Inflammatory macrophage treated with lipopolysaccharide for 1 hour (primary cell): ENCODE measurements around the gene HDDC2.

Source experiments
- DNase-seq, 2 donors: peaks; one replicate each; pipeline ENCODE4 v3.0.0-alpha.2; 2020 to 2022

HDDC2 gene, protein sequence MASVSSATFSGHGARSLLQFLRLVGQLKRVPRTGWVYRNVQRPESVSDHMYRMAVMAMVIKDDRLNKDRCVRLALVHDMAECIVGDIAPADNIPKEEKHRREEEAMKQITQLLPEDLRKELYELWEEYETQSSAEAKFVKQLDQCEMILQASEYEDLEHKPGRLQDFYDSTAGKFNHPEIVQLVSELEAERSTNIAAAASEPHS

DNA sequence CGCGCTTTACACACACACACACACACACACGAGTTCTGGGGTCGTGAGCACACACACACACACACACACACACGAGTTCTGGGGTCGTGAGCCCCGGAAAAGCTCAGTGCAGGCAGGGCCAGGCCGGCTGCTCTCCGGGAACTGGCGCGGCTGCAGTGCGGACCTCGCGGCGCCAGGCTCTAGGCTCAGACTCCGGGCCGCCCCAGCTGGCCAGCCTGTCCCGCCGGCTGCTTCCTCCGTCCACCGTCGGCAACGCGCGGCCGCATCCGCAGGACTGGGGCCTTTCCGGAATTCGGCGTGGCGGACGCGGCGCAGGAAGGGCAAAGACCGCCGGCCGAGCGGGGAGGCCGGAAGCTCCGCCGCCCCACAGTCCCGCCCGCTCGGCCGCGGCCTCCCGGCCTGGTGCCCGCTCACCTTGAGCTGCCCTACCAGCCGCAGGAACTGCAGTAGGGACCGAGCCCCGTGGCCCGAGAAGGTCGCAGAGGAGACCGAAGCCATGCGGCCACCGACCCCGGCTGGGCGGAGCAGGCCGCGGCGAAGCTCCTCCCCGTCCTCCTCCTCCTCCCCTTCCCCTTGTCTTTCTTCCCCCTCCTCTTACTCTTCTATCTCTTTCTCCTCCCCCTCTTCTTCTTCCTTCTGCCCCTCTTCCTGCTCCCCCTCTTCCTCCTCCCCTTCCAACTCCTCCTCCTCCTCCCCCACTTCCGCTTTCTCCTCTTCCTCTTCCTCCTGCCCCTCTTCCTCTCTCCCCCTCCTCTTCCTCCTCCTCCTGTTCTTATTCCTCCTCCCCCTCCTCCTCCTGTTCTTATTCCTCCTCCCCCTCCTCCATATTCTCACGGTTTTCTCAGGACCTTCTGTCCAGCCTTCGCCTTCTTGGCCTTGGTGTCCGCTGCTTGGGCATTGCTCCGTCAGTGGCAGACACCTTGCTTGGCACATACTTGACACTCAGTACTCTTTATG is at the start of gene HDDC2:
Gene HDDC2 (minus strand): TSS at position 533 of the 957 bp plus-strand sequence. CDS start 35 bp downstream, at position 498.
- peak; percentile 55 to 67 for DNase-seq

DNA sequence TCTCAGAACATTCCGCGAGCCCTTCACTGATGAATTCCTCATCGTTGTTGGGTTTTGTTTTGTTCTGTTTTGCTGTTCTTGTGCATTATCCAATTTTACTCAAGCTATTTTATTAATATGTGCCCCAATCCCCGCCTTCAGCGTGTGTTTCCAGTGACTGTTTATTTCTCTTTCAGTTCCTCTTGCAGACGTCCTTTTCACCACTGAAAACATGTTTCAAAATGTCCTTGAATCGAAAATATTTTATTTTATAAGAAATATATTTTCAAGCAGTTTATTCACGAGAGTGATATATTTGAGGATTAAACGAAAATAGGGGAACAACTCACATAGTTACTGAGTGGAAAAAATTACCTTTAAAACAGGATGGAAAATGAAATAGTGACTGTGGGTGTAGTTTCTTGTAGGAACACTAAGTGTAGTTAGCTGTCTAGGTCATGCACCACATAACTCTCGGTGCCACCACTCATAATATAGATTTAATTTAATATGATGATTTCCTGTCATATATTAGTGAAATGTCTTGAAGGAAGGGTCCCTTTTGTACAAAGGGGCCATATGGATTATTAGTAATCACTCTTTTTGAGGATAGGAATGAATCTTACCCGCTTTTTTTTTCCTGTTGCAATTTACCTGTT is 45.3 kb upstream of the HDDC2 start:
- DNase-seq, result peak in 1 of 2 donors; percentile 0

DNA sequence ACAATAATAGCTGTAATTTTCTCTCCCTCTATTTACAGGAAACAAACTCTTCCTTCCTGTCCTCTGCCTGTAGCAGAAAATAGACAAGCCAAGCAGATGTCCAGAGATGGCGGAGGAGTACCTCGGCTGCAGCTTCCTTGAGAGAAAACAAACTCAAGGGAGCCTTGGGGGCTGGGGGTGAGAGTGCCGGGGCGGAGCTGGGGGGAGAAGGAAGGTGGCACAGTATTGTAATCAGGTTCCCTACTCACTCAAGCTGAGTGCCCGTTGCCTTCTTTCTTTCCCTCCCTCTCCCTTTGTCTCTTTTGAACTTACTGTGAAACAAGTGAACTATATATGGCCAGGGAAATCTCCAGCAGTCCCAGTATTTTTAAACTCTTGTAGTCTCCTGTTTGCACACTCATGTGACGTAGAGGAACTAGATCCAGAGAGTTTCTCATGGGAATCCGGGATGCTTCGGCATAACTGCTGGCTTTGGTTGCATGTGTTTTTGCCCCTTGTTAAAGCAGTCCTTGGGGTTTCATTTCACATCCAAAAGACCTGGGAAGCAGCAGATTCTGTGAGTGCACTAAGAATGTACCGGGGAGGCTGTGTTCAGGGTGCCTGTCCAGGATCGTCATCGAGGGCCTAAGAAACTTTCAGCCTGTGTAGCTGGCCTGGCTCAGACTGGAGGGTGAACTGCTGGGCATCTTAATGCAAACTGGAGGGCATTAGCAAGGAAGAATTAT is 44.6 kb upstream of the HDDC2 start:
- no peak for DNase-seq

DNA sequence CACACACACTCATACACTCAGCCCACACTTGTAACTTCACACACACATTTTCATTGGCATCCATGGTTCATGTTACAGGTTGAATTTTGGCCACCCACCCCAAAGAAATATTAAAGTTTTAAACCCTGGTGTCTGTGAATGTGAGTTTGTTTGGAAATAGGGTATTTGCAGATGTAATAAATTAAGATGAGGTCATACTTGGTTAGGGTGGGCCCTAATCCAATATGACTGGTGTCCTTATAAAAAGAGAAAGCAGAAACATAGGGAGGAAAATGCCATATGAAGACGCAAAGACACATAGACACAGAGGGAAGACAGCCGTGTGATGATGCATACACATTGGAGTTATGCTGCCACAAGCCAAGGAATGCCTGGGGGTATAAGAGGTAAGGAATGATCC is 39.7 kb upstream of the HDDC2 start:
- no peak for DNase-seq

DNA sequence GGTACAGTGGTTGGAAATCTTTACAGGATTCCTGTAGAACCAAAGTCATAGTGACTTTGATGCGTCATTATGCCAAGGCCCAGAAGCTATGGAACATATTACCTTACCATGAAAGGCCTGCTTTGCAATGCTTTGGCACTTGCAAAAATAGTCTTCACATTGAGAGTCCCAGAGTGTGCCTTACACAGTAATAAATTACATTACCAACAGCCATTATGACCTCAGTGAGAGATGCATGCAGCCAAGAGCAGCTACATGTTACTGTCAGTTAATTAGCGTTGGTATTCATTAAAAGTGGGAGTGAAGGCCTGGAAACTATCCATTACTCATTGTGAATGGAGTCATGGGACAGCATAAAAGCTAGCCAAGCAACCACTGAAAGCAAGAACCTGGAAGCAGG is 39.2 kb upstream of the HDDC2 start:
- no peak for DNase-seq

DNA sequence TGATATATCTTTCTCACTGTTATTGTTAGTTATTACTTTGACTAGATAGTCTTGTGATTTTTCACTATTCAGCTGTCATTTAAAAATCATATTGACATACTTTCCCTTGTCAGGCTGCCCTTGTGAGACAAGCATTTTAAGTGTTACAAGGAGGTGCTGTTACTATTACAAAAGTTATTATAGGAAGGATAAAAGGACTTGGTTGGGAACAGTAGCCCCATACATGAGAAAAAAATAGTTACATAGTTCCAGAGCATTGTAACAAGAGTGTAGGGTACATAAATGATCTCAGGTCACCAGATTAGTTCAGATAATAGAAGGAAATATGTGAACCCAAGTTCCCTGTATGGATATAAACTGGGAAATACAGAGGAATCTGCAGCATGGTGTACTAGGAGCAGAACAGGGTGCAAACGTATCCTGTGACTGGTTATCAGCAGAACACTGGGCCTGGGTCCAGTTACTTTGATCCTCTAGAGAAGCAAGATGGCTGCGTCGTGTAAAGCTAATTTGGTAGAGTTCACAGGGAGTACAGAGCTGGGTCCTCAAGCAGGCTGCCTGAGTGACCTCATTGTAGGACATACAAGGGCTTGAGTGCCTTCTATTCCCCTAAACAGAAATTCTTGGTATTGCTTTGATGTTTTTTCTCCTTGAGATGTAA is 38.5 kb upstream of the HDDC2 start:
- DNase-seq, result no peak

DNA sequence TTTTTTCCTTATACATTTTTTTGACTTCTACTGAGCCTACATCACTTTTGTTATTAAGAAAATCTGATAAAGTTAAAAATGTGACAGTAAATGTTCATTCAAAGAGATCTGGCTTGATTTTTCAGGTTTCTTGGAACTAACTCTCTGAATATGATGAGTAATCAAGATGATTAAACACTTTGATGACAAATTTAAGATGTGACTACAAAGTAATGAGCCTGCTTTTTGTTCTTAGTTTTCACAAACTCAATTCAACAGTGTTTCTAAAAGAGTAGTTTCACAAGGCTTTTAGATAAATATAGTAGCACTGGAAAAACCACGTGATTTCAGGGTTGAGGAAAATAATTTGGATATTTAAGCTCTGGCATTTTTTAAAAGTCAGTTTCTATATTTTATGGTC is 37.9 kb upstream of the HDDC2 start:
- DNase-seq, result no peak

DNA sequence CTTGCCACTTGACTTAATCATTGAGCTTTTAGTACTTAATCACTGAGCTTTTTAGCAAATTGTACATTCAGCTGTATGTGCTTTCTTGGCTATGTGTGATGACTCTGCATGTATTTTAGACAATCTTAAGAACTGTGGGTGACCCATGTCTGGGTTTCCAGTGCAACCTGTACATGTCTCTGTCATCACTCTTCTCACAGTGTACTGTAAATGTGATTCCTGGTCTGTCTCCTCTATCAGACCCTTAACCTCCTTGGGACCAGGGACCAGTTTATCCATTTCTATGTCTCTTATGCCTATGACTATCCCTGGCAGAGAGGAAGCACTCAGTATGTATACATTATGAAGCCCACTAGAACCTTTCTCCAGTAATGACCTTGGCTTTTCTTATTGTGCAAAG is 36.6 kb upstream of the HDDC2 start:
- no peak for DNase-seq

DNA sequence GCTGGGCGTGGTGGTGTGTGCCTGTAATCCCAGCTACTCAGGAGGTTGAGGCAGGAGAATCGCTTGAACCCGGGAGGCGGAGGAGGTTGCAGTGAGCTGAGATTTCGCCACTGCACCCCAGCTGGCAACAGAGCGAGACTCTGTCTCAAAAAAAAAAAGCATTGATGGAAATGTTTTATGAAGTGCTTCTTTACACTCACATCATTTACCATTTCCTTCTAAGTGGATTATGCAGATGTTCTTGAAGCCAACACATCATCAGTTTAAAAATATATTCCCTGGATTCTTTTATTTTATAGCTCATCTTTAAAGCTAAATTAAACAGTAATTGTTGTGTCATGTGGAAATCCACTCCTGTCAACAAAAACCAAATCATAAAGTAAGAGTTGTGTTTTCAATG is 35.9 kb upstream of the HDDC2 start:
- no peak for DNase-seq

DNA sequence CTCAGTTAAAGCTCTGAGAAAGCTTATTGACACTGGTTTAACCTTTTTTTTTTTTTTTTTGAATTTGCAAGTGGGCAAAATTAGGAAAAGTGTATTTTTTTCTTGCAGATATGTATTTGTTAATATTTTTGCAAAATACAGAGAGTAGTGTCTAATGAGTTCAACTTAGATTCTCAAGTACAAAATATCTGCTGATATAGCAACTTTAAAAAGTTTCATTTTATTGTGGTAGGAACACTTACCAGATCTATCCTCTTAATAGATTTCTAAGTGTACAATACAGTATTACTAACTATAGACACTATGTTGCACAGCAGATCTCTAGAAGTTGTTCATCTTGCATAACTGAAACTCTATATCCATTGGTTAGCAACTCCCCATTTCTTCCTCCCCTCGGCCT is 30.9 kb upstream of the HDDC2 start:
- DNase-seq, result no peak

DNA sequence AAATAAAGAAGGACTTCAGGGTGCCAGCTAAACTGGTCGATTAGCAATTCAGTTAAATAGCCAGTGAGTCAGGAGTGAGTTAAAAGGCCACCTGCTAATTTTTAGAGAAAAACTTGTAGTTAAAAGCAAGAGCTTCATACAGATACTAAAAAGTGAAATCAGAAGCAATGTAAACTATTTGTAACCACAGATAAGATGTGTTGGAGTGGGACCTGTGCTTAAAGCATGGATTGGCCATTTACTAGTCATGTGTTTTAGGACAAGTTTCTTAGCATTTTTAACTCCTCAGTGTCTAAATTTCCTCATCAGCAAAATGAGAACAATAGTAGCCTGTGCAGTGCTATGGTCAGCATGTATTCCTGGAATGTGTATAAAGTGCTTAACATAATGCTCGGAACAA is 23.8 kb upstream of the HDDC2 start:
- no peak for DNase-seq

DNA sequence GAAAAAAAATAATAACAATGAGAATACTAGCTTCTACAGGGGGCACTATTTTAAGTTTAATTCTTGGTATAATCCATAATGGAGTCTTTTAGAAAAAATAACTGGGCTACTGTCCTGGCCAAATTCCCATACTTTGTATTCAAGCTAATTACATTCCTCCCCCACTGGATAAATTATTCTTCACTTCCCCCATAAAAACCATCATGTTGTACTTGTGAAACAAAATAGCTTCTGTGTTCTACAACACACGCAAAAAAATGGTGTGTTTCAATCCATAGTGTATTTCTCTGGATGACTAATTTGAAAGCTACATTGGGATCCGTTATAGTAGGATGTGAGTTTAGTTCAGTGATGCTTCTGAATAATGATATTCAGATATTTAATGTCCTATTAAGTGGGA is 21.6 kb upstream of the HDDC2 start:
- DNase-seq, result no peak

DNA sequence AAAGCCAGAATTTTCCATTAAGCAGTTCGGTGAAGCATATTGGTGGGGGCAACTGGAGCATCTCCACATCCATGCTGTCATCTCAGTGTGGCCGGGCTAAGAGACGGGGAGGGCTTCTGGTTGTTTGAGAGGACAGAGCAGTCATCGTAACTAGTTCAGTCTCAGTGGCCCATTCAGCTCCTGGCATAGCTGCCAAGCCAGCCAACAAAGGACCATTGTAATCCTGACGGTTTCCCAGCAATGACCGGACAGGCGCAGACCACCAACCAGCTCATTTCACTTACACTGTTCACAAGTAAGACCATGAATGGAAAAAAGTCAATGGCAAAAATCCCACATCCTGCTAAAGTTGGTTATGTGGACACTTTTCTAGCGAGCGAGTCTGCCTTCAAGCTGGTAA is 14.9 kb upstream of the HDDC2 start:
- no peak for DNase-seq

DNA sequence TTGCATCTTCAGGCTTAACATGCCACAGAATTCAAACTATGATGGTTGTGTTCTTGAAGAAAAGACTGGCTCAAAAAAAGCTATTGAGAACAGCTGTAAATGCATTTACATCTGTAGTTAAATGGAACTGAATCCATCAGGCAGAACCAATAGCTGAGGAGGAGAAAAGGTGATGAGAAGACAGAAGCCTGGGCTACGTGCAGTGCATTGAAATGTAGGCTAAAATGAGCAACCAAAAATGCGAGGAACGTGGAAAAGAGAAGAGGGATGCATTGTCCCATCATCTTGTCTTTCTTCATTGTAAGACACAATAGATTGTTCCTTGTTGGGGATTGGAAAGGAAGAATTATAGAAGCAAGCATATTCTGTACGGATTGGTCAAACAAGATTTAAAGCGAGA is 13.8 kb upstream of the HDDC2 start:
- DNase-seq, result no peak

DNA sequence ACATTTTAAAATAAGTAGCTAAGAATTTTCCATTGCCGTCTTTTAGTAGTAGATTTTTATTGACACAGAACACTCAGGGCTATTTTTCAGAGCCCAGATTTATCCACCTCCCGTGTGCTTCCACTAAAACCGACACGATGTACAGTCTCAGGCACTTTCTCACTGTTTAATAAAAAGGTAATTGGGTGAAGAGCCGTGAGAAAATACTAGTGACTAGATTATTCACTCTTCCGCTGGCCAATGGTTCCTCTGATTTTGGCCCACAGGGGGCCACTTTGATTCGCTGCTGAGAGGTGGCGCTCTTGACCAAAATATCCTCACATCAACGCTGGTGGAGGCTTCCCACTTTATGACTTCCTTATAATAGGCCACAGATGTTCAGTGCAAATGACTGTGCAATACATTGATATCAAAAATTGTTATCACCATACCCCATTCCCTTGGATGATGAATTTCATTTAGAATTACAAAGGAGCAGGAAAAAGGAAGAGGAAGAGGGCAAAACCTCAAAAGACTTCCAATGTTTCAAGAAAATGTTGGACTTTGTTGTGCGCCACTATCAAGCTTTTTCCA is 12.3 kb upstream of the HDDC2 start:
- DNase-seq, result peak; percentile 50 to 76

DNA sequence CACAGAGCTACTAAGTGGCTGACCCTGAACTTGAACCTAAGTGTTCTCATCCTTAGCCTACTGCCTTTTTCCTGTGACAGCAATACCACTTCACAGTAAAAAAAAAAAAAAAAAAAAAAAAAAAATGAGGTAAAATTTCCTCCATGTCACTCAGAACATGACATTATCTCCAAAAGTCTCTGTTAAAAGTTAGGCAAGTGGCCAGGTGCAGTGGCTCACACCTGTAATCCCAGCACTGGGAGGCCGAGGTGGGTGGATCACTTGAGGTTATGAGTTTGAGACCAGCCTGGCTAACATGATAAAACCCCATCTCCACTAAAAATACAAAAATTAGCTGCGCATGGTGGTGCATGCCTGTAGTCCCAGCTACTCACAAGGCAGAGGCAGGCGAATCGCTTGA is 11.2 kb upstream of the HDDC2 start:
- no peak for DNase-seq

DNA sequence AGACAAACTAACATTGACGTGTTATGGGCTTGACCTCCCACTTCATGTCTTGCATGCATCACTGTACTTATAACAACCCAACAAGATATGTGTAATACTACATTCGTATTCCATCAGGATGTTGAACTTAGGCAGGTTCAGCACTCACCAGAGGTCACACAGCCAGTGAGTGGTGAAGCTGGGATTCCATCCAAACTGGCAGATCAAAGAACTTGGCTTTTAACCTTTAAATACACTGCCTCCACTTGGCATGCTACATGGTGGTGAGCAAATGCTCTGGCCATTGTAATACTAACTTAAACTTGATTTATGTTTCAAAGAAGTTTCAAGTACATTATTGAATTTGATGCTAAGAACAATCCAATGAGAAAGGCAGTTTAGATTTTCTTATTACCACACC is 10.7 kb upstream of the HDDC2 start:
- no peak for DNase-seq

DNA sequence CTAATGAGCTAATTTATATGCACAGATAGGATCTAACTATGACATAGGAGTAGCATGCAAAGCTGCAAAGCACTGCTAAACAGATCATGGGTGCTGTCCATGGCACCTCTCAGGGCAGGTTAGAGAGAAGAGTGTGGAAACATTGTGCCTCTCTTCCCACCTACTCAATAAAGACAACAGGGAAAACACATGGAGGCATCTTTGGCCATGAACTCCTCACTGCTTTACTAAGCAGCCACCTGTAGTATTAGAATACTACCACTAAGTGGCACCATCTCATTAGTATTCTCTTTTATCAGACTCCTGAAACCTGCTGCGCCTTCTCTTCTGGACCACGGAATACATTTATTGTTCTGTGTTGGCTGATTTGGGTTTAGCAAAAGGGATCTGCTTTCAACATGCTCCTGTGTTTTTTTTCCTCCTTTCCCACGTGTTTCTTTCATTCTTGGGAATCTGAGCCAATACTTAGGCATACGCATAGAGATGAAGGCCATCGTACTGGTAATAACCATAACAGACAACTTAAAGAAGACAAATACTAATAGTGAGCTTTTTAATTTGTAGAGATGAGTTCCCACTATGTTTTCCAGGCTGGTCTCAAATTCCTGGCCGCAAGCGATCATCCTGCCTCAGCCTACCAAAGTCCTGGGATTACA is 9.4 kb upstream of the HDDC2 start:
- DNase-seq, result peak; percentile 26 to 70

DNA sequence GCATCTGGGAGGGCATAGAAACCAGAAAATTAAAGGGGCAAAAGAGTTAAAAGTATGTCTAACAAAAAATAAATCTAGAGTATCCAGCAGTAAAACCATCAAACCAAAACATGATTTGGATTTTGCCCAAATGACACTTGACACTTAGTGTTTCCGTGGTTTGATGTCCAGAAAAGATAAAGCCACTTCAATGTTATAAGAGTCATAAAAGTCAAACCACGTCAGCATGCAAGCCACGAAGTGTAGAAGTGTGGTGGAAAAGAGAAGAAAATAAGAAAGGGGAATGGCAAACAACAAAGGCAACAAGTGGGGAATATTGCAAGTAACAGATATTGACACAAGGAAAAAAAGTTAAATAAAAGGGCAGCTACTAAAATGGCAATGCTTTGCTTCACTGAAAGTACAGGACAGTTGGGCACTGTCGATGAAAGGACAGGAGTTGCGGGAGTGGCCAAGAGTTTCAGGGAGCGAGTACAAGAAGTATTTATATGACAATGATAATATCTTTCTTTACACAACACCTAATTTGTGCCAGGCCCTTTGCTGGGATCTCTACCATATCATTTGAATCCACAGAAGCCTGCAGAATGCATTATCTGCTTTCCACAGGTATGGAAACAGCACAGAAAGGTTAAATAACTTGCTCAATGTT is 6.3 kb upstream of the HDDC2 start:
- no peak for DNase-seq

DNA sequence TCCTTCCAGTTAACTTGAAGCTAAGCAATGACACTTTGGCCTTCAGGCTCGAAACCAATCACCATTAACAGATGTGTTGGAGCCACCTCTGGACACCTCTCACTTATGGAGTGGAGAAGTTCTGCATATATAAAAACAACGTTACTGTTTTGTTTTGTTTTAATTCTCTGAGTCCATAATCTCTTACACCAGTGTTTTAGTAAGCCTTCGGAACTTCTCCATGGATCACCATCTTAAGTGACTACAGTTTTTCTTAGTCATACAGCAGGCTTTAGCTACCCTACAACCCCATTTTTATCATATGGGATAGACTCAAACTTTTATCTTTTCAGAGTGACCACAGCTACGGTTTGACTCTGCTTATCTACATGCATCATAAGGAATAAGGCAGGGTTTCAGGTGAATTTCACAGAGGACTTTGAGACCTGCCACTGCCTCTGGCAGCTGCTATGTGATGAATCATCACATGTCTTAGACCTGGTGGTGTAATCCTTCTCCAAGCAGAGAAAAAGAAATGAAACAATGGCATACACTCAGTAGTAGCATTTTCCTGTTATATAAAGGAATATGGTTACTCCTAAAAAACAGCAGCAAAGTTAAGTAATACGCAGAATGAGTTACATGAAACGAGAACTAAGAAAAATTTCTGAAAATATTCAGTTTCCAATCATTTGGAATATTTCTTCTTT is 5.5 kb upstream of the HDDC2 start:
- DNase-seq, result peak; percentile 17 to 19

DNA sequence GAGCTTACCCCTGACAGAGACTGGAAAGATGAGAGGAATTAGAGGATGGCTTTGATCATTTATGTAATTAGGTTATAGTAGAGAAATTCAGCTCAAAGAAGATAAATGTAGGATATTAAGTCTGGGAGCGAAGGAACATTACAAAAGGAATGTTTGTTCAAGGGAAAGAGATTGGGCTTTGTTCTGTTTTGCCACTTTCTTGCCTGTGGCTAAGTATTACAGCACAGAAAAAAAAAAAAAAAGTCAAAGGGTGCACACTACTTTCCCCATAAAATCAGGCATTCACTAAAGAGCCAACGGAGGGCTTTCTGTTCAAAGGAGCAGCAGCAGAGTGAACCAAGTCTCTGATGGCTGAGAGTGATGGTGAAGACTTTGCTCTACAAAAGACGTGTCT is 5.0 kb upstream of the HDDC2 start:
- DNase-seq, result no peak
